ENCODE data around the gene MSL1. TPM values are rescaled to one million over a fixed set of nuclear protein-coding genes. Genes with fewer than 3 reads are reported as not detected.

MSL1 gene
- total and polyA plus RNA-seq, 9 of the 15 experiments (the other 6 are each of a cell fraction or from before 2014, with no cell fraction given), result 13.8 to 120 (median 61.9) TPM

DNA sequence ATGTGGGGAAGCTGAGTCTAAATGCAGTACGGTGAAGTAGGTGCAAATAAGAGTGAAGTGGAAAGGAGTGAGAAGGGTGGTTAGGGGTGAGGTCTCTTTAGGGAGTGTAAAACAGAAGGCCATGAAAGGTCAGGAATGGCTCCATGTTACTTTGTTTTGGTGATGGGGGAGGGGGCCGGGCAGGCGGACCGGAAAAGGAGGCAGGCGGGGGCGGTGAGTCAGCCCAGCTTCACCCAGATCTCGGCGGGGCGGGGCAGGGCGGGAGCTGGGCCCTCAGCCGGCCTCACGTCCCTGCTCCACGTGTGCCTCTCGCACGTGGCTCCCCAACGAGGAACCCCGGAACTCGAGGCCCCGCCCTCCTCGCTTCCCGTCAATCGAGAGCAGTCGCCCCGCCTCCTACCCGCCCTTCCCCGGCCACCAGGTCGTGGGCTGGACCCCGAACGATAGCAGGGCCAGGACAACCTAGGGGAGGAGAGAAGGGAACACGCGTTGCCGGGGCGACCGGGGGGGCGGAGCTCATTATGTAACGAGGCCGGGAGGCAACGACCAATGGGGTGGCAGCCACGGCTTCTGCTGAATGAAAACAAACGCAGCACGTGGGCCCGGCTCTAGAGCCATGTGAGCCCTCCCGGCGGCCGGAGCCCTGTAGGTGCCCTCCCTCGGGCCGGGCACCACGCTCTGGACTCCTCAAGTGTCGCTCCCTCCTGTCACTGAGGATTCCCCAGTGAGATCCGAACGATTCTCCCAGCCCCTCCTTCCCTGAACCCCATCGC is 22.7 kb upstream of the MSL1 start (continued):
- peak; percentile 86 for TF ChIP-seq SMAD1 (IDR thresholded peaks at IDR 0.05; ENCODE audit: low read depth, low read length, partially characterized antibody)
- no peak for TF ChIP-seq ZNF184 (CRISPR knock-in tag; IDR thresholded peaks at IDR 0.05)
- no peak for TF ChIP-seq BDP1 (IDR thresholded peaks at IDR 0.05; ENCODE audit: insufficient read depth, insufficient read length)
- TF ChIP-seq TCF3 (CRISPR knock-in tag; IDR thresholded peaks at IDR 0.05), result no peak; the same call in 1 of the 2 replicates
- TF ChIP-seq POLR2B (IDR thresholded peaks at IDR 0.05; ENCODE audit: low read depth, partially characterized antibody), result peak; percentile 73
- peak; percentile 70 for TF ChIP-seq PHF20 (IDR thresholded peaks at IDR 0.05; ENCODE audit: partially characterized antibody)
- TF ChIP-seq TAL1 (IDR thresholded peaks at IDR 0.05), result no peak
- TF ChIP-seq ZNF780A (CRISPR knock-in tag; IDR thresholded peaks at IDR 0.05), result no peak
- TF ChIP-seq, protein P1, sequence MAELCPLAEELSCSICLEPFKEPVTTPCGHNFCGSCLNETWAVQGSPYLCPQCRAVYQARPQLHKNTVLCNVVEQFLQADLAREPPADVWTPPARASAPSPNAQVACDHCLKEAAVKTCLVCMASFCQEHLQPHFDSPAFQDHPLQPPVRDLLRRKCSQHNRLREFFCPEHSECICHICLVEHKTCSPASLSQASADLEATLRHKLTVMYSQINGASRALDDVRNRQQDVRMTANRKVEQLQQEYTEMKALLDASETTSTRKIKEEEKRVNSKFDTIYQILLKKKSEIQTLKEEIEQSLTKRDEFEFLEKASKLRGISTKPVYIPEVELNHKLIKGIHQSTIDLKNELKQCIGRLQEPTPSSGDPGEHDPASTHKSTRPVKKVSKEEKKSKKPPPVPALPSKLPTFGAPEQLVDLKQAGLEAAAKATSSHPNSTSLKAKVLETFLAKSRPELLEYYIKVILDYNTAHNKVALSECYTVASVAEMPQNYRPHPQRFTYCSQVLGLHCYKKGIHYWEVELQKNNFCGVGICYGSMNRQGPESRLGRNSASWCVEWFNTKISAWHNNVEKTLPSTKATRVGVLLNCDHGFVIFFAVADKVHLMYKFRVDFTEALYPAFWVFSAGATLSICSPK (IDR thresholded peaks at IDR 0.05; ENCODE audit: borderline replicate concordance), result peak; percentile 88; the same call in 1 of the 2 replicates
- no peak for TF ChIP-seq CTBP1 (IDR thresholded peaks at IDR 0.05; ENCODE audit: borderline replicate concordance)
- TF ChIP-seq HDAC3 (IDR thresholded peaks at IDR 0.05; ENCODE audit: borderline replicate concordance, partially characterized antibody), result peak; percentile 76
- TF ChIP-seq, protein P2, sequence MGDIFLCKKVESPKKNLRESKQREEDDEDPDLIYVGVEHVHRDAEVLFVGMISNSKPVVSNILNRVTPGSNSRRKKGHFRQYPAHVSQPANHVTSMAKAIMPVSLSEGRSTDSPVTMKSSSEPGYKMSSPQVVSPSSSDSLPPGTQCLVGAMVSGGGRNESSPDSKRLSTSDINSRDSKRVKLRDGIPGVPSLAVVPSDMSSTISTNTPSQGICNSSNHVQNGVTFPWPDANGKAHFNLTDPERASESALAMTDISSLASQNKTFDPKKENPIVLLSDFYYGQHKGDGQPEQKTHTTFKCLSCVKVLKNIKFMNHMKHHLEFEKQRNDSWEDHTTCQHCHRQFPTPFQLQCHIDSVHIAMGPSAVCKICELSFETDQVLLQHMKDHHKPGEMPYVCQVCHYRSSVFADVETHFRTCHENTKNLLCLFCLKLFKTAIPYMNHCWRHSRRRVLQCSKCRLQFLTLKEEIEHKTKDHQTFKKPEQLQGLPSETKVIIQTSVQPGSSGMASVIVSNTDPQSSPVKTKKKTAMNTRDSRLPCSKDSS (IDR thresholded peaks at IDR 0.05; ENCODE audit: low read depth, partially characterized antibody), result no peak
- TF ChIP-seq PHF21A (IDR thresholded peaks at IDR 0.05; ENCODE audit: borderline replicate concordance, low read depth), result no peak
- 0 out of 2 replicates have a peak, but pooled peaks have one; percentile 27 for TF ChIP-seq MIER1 (IDR thresholded peaks at IDR 0.05; ENCODE audit: low read depth)
- TF ChIP-seq ZNF766 (CRISPR knock-in tag; conservative IDR thresholded peaks at IDR 0.05), result peak; percentile 75; the same call in 1 of the 2 replicates
- TF ChIP-seq IFI16 (CRISPR knock-in tag; IDR thresholded peaks at IDR 0.05), result no peak
- TF ChIP-seq KAT2B (IDR thresholded peaks at IDR 0.05; ENCODE audit: low read depth, low read length), result no peak
- TF ChIP-seq TBP (optimal IDR thresholded peaks at IDR 0.05; ENCODE audit: low read depth, low read length), result peak; percentile 48
- no peak for TF ChIP-seq ZBTB1 (CRISPR knock-in tag; IDR thresholded peaks at IDR 0.05; ENCODE audit: borderline replicate concordance, low read depth)
- TF ChIP-seq, protein P3, sequence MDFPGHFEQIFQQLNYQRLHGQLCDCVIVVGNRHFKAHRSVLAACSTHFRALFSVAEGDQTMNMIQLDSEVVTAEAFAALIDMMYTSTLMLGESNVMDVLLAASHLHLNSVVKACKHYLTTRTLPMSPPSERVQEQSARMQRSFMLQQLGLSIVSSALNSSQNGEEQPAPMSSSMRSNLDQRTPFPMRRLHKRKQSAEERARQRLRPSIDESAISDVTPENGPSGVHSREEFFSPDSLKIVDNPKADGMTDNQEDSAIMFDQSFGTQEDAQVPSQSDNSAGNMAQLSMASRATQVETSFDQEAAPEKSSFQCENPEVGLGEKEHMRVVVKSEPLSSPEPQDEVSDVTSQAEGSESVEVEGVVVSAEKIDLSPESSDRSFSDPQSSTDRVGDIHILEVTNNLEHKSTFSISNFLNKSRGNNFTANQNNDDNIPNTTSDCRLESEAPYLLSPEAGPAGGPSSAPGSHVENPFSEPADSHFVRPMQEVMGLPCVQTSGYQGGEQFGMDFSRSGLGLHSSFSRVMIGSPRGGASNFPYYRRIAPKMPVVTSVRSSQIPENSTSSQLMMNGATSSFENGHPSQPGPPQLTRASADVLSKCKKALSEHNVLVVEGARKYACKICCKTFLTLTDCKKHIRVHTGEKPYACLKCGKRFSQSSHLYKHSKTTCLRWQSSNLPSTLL (IDR thresholded peaks at IDR 0.05), result 0 out of 2 replicates have a peak, but pooled peaks have one; percentile 50
- no peak for TF ChIP-seq NR2F6 (CRISPR knock-in tag; IDR thresholded peaks at IDR 0.05)
- no peak for TF ChIP-seq PTRF (tag; IDR thresholded peaks at IDR 0.05)
- TF ChIP-seq MTA1 (IDR thresholded peaks at IDR 0.05; ENCODE audit: borderline replicate concordance), result peak; percentile 84
- TF ChIP-seq CHCHD3 (CRISPR knock-in tag; IDR thresholded peaks at IDR 0.05), result no peak
